Heart left ventricle (tissue), 16 donors: ENCODE results near the gene TRPM1. TPM values are rescaled to one million over a fixed set of nuclear protein-coding genes. Genes with fewer than 3 reads are reported as not detected.

Source experiments
- ATAC-seq, 4 donors: fragments of 200-7000 bp; cut with Tn5 transposase; one replicate each; pipeline ENCODE4 v1.9.1; 2020 to 2022; ENCODE audit warnings: moderate library complexity in 4 of 4, mild to moderate bottlenecking in 3 of 4, moderate number of reproducible peaks in 1 of 4
- DNase-seq, 5 donors: peaks; one replicate each; pipeline ENCODE4 v3.0.0-alpha.2; 2020
- H3K27ac ChIP-seq, 12 donors: fragments of 200-600 bp; sonication (generic) in 4 of 12; one replicate each; pipeline versions ENCODE4 v1.5.0 to v1.8.0; 2016 to 2022; ENCODE audit warnings: mild to moderate bottlenecking in 2 of 12
- H3K27me3 ChIP-seq, 9 donors: fragments of 200-600 bp; sonication (generic) in 2 of 9; one replicate each; pipeline versions ENCODE4 v1.5.1 to v1.8.0; 2016 to 2022; ENCODE audit warnings: mild to moderate bottlenecking in 3 of 9
- H3K36me3 ChIP-seq, 9 donors: fragments of 200-600 bp; sonication (generic) in 2 of 9; one replicate each; pipeline versions ENCODE4 v1.5.0 to v1.8.0; 2018 to 2022; ENCODE audit warnings: mild to moderate bottlenecking in 2 of 9
- H3K4me1 ChIP-seq, 12 donors: fragments of 200-600 bp; sonication (generic) in 4 of 12; one replicate each; pipeline versions ENCODE4 v1.5.0 to v1.8.0; 2016 to 2022; ENCODE audit warnings: mild to moderate bottlenecking in 3 of 12
- H3K4me3 ChIP-seq, 12 donors: fragments of 200-600 bp; sonication (generic) in 4 of 12; one replicate each; pipeline versions ENCODE4 v1.5.0 to v1.8.0; 2017 to 2022; ENCODE audit warnings: mild to moderate bottlenecking in 9 of 12, moderate library complexity in 4 of 12
- H3K9me3 ChIP-seq, 12 donors: fragments of 200-600 bp; sonication (generic) in 4 of 12; one replicate each; pipeline versions ENCODE4 v1.5.0 to v1.8.0; 2016 to 2022; ENCODE audit warnings: mild to moderate bottlenecking in 1 of 12
- POLR2A ChIP-seq, 2 donors: fragments of 450-650 bp; IDR thresholded peaks; one replicate each; pipeline ENCODE4 v1.6.1; 2017; ENCODE audit warnings: antibody characterized with exemption in 2 of 2, mild to moderate bottlenecking in 2 of 2, moderate library complexity in 2 of 2
- WGBS, 4 donors: extraction: QIAGEN DNeasy Blood & Tissue Kit in 2 of 4; methylation state at CpG; one replicate each; pipeline versions ENCODE4 v1.1.5 to v1.1.7; 2013 to 2018; 5-methylcytosine and 5-hydroxymethylcytosine counted together
- intact Hi-C, 10 donors: fragments of 100-400 bp; cut with DNase I; formaldehyde crosslinking; loops; one replicate each; pipeline versions ENCODE4 v1.11.1 to v1.14.2; 2022
- polyA plus RNA-seq, 2 donors: library from polyadenylated mRNA; stranded (reverse); fragments of 200-250 nt; gene quantifications; one replicate each; pipeline ENCODE4 v1.2.3, GENCODE V29; 2013
- total RNA-seq, 9 donors: library from RNA; depleted of rRNA in 2 of 9; stranded (reverse); fragments of >200 nt in 2 of 9; fragmentation: NEBNext Ultra II Directional in 3 of 9; extraction: Animal tissue kit (Norgen Biotek cat#: 25700) in 3 of 9; gene quantifications; one replicate each; pipeline versions ENCODE4 v1.1.0 to v1.2.4, GENCODE V29; 2016 to 2023
- TF ChIP-seq, protein P1 (sequence below), 12 donors: fragments of 200-600 bp; sonication (generic) in 4 of 12; IDR thresholded peaks; one replicate each; pipeline versions ENCODE4 v1.5.0 to v1.8.0; 2018 to 2022; ENCODE audit warnings: antibody characterized with exemption in 12 of 12, mild to moderate bottlenecking in 5 of 12
- donor health status: ischemic (EF 13 %, LVEDD 7.1; RV severe dilation, severe dysfunction).
- donor health status: healthy with polysubstance abuse.
- donor health status: DM: no; HTN: yes; CAD: no.
- donor health status: DM: no; HTN: no; CAD: no.
- donor health status: ischemic (EF 25% LVEDD 6.9; RV normal size, moderate dysfunction).
- donor health status: ischemic (EF 25% LVEDD 5.7; RV mildly dilated, moderate dysfunction).
- donor health status: healthy.
- donor health status: DM: yes; HTN: yes; CAD: no.
- donor health status: ischemic (EF 35%, LVEDD 5.7; RV mildly dilated, moderate dysfunction).
- donor health status: nonischemic (EF 11% LVEDD 7.7; RV severe dilation, severe dysfunction).
- donor health status: DM: yes; HTN: yes; CAD: no.
- donor health status: PGD.
- donor health status: ischemic (EF 29% LVEDD 5.4; RV normal size, mild dysfunction).
- donor health status: nonischemic (EF 23%, LVEDD 6.1; RV moderate dilation, normal function).

Gene TRPM1
- total and polyA plus RNA-seq, 11 donors = 0.25 TPM; not detected in 10

DNA sequence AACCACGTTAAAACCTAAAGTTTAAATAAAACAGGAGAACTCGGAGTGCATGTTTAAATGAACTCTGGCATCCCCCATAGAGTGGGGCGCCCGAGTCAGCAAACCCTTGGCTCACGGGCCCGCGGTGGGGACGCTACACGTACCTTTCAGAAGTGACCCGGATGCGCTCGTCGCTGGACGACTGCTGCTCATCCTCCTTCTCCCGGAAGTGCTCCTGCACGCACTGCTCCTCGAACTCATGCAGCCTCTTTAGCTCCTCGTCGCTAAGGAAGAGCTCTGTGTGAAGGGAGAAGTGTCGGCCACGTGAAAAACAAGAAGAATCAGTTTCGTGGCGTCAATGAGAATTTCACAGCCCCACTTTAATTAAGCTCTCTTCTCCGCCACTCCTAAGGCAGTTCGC, 75.5 kb downstream of the TRPM1 start:
- Histone ChIP-seq H3K9me3 (no peaks in the 10 kb centered on the region), H3K4me1 (peaks cover 0 to 16% (median 5%) of the 10 kb centered on the region in 12 donors), H3K27ac (no peak overlapping the region), H3K4me3 (no peak overlapping the region), H3K27me3 (no peaks in the 10 kb centered on the region), H3K36me3 (no peaks in the 10 kb centered on the region)
- ATAC-seq = no peak
- TF ChIP-seq POLR2A (IDR thresholded peaks at IDR 0.05) = no peak
- TF ChIP-seq, protein P1, sequence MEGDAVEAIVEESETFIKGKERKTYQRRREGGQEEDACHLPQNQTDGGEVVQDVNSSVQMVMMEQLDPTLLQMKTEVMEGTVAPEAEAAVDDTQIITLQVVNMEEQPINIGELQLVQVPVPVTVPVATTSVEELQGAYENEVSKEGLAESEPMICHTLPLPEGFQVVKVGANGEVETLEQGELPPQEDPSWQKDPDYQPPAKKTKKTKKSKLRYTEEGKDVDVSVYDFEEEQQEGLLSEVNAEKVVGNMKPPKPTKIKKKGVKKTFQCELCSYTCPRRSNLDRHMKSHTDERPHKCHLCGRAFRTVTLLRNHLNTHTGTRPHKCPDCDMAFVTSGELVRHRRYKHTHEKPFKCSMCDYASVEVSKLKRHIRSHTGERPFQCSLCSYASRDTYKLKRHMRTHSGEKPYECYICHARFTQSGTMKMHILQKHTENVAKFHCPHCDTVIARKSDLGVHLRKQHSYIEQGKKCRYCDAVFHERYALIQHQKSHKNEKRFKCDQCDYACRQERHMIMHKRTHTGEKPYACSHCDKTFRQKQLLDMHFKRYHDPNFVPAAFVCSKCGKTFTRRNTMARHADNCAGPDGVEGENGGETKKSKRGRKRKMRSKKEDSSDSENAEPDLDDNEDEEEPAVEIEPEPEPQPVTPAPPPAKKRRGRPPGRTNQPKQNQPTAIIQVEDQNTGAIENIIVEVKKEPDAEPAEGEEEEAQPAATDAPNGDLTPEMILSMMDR (IDR thresholded peaks at IDR 0.05) = no peak
- intact Hi-C loops = no loop called here
- no peak for DNase-seq
- WGBS, 4 donors = 96% methylated on average over 25 of the region's 25 CpGs

DNA sequence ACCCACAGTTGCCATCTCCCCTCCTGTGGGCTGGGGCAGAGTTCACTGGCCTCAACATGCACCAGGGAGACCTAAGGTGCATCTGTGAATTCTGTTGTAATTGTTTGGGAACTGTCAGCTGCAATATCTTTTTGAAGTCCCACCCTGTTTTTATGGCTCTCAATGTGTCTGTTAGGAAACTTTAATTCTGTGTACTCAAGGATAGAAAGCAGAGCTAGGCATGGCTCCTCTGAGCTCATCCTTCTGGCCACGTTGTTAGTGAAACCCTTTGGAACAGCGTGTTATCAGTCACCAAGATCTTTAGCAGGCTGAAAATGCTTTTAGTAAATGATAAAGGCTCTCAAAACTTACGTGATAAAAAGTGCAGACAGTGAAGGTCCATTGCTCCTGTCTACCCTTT, 76.5 kb downstream of the TRPM1 start:
- no peaks in the 10 kb centered on the region for H3K27me3 ChIP-seq
- 28 to 39% (median 33%) methylated on average over 3 of the region's 3 CpGs for WGBS, 4 donors
- ATAC-seq = no peak
- H3K27ac ChIP-seq = no peak overlapping the region
- no peak for DNase-seq
- no peaks in the 10 kb centered on the region for H3K36me3 ChIP-seq
- no peaks in the 10 kb centered on the region for H3K9me3 ChIP-seq
- peaks cover 0 to 16% (median 5%) of the 10 kb centered on the region in 12 donors for H3K4me1 ChIP-seq
- TF ChIP-seq, protein P1 (IDR thresholded peaks at IDR 0.05) = no peak
- no peak for TF ChIP-seq POLR2A (IDR thresholded peaks at IDR 0.05)
- H3K4me3 ChIP-seq = no peak overlapping the region
- intact Hi-C loops = no loop called here

DNA sequence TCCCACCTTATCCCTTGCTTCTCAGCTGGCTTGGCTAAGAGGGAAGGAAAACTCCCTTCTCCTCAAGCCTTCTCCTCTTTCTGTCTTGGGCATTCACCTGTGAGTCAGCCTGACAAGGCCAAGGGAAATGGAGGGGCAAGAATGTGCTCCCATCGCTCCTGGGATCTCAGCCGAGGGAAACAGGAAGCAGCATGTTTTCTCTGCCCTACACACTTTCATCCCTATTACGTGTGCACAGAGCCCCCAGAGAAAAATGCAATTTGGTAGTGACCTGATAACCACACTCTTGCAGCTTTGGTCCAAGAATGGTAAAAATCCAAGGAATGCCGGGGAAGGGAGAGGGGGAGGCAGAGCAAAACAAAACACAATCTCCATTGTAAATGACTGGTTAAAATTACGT, 77.2 kb downstream of the TRPM1 start:
- Histone ChIP-seq H3K9me3 (no peaks in the 10 kb centered on the region), H3K36me3 (no peaks in the 10 kb centered on the region), H3K4me1 (peaks cover 0 to 16% (median 5%) of the 10 kb centered on the region in 12 donors), H3K27ac (no peak overlapping the region), H3K4me3 (no peak overlapping the region), H3K27me3 (no peaks in the 10 kb centered on the region)
- intact Hi-C loops = no loop called here
- DNase-seq (no peak), ATAC-seq (peak in 1 of 4 donors; percentile 70)
- 10 to 20% (median 15%) methylated on average over 5 of the region's 5 CpGs for WGBS, 4 donors
- TF ChIP-seq, protein P1 (IDR thresholded peaks at IDR 0.05) = no peak
- no peak for TF ChIP-seq POLR2A (IDR thresholded peaks at IDR 0.05)

DNA sequence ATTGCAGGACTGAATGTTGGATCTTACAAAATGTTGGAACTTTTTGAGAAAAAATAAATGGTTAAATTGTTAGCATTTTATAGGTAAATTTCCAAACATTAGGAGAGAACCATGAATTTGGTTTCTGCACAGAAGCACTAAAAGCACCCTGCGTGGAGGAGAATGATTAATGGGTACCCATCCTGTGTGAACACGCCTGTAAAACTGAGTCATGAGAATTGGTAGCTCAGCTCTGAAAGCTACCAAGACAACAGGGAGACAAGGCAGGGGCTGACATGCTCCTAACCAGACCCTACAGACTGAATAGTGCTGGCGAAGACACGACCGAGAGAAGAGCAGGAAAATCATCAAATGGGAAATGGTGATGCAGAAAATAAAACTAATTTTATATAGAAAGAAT, 77.7 kb downstream of the TRPM1 start:
- Histone ChIP-seq H3K27ac (peak overlapping the region in 1 of 12 donors; percentile 11), H3K4me3 (no peak overlapping the region), H3K27me3 (no peaks in the 10 kb centered on the region), H3K9me3 (no peaks in the 10 kb centered on the region), H3K4me1 (peaks cover 0 to 16% (median 5%) of the 10 kb centered on the region in 12 donors), H3K36me3 (no peaks in the 10 kb centered on the region)
- no peak for DNase-seq
- WGBS, 4 donors = 79 to 86% (median 82%) methylated on average over 5 of the region's 5 CpGs
- intact Hi-C loops = no loop called here
- TF ChIP-seq POLR2A (IDR thresholded peaks at IDR 0.05) = no peak
- TF ChIP-seq, protein P1 (IDR thresholded peaks at IDR 0.05) = no peak
- ATAC-seq = no peak
